RWPE2 (cell line): ENCODE measurements around the gene IARS1.

ENCODE experiments used
- ATAC-seq: fragments of 200-7000 bp; cut with Tn5 transposase; 3 replicates; pipeline ENCODE4 v1.9.1; 2021; ENCODE audit warnings: low read depth
- DNase-seq: peaks from one replicate; pipeline ENCODE4 v3.0.0-alpha.2; 2020; ENCODE audit warnings: low spot score
- H3K27ac ChIP-seq: fragments of 450-650 bp; 2 replicates; pipeline ENCODE4 v1.5.1; 2017; ENCODE audit warnings: mild to moderate bottlenecking; ENCODE audit not compliant: poor library complexity, severe bottlenecking
- H3K27me3 ChIP-seq: fragments of 250-450 bp; sonication (Bioruptor Pico); 2 replicates; pipeline ENCODE4 v1.5.1; 2021; ENCODE audit warnings: mild to moderate bottlenecking, moderate library complexity; ENCODE audit not compliant: insufficient read depth, poor library complexity, severe bottlenecking
- H3K36me3 ChIP-seq: fragments of 250-450 bp; sonication (Bioruptor Pico); 2 replicates; pipeline ENCODE4 v1.5.1; 2020; ENCODE audit warnings: low read depth, mild to moderate bottlenecking, moderate library complexity
- H3K4me1 ChIP-seq: fragments of 250-450 bp; sonication (Bioruptor Pico); 2 replicates; pipeline ENCODE4 v1.5.1; 2021; ENCODE audit warnings: mild to moderate bottlenecking, moderate library complexity; ENCODE audit not compliant: insufficient read depth, poor library complexity, severe bottlenecking
- H3K4me3 ChIP-seq: fragments of 250-450 bp; sonication (Bioruptor Pico); 2 replicates; pipeline ENCODE4 v1.5.1; 2021; ENCODE audit warnings: mild to moderate bottlenecking, moderate library complexity; ENCODE audit not compliant: severe bottlenecking
- H3K9me3 ChIP-seq: fragments of 250-450 bp; sonication (Bioruptor Pico); 2 replicates; pipeline ENCODE4 v1.5.1; 2021; ENCODE audit warnings: mild to moderate bottlenecking, moderate library complexity; ENCODE audit not compliant: severe bottlenecking
- TF ChIP-seq, protein P1 (sequence below): fragments of 450-650 bp; IDR thresholded peaks from one replicate; pipeline ENCODE4 v1.5.1; 2017; ENCODE audit warnings: mild to moderate bottlenecking, moderate library complexity; ENCODE audit not compliant: poor library complexity, severe bottlenecking

Gene IARS1

GRCh38 chr9:92289708-92290390, 3.6 kb downstream of the IARS1 start:
- peaks cover 12% of the 10 kb centered on the region for H3K4me1 ChIP-seq
- H3K4me3 ChIP-seq, result no peak overlapping the region
- peaks cover 85% of the 10 kb centered on the region for H3K36me3 ChIP-seq
- DNase-seq (no peak), ATAC-seq (no peak)
- TF ChIP-seq, protein P1, sequence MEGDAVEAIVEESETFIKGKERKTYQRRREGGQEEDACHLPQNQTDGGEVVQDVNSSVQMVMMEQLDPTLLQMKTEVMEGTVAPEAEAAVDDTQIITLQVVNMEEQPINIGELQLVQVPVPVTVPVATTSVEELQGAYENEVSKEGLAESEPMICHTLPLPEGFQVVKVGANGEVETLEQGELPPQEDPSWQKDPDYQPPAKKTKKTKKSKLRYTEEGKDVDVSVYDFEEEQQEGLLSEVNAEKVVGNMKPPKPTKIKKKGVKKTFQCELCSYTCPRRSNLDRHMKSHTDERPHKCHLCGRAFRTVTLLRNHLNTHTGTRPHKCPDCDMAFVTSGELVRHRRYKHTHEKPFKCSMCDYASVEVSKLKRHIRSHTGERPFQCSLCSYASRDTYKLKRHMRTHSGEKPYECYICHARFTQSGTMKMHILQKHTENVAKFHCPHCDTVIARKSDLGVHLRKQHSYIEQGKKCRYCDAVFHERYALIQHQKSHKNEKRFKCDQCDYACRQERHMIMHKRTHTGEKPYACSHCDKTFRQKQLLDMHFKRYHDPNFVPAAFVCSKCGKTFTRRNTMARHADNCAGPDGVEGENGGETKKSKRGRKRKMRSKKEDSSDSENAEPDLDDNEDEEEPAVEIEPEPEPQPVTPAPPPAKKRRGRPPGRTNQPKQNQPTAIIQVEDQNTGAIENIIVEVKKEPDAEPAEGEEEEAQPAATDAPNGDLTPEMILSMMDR, result no peak
- H3K9me3 ChIP-seq, result no peaks in the 10 kb centered on the region
- H3K27ac ChIP-seq, result no peak overlapping the region
- H3K27me3 ChIP-seq, result no peaks in the 10 kb centered on the region

- no peak for ATAC-seq
- no peak for DNase-seq
- Histone ChIP-seq H3K27me3 (no peaks in the 10 kb centered on the region), H3K27ac (no peak overlapping the region), H3K4me1 (no peaks in the 10 kb centered on the region), H3K4me3 (no peak overlapping the region), H3K9me3 (no peaks in the 10 kb centered on the region), H3K36me3 (peaks cover 100% of the 10 kb centered on the region)
- TF ChIP-seq, protein P1, result no peak
These were observed 14.2 kb downstream of the IARS1 start for GRCh38 chr9:92279302-92279701.

DNA sequence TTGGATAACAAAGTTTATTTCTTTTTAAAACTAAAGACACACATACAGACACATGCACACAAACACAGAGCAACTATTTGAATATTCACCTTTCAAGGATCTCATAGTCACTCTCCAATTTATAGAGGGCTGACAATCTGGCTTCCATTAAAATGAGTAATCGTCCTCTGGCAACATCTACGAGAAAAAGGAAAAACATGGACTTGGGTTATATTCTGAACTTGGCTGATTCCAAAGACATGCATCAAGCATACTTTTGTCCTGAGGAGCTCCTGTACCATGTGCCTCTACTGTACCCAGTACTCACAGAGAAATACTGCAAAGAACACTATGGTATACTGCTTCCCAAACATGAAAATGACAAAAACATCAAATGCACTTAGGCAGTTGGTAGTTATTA, 15.4 kb downstream of the IARS1 start:
- H3K27me3 ChIP-seq, result no peaks in the 10 kb centered on the region
- H3K9me3 ChIP-seq, result no peaks in the 10 kb centered on the region
- no peak overlapping the region for H3K27ac ChIP-seq
- no peaks in the 10 kb centered on the region for H3K4me1 ChIP-seq
- no peak for DNase-seq
- H3K36me3 ChIP-seq, result peaks cover 100% of the 10 kb centered on the region
- ATAC-seq, result no peak
- no peak overlapping the region for H3K4me3 ChIP-seq
- TF ChIP-seq, protein P1, result no peak

DNA sequence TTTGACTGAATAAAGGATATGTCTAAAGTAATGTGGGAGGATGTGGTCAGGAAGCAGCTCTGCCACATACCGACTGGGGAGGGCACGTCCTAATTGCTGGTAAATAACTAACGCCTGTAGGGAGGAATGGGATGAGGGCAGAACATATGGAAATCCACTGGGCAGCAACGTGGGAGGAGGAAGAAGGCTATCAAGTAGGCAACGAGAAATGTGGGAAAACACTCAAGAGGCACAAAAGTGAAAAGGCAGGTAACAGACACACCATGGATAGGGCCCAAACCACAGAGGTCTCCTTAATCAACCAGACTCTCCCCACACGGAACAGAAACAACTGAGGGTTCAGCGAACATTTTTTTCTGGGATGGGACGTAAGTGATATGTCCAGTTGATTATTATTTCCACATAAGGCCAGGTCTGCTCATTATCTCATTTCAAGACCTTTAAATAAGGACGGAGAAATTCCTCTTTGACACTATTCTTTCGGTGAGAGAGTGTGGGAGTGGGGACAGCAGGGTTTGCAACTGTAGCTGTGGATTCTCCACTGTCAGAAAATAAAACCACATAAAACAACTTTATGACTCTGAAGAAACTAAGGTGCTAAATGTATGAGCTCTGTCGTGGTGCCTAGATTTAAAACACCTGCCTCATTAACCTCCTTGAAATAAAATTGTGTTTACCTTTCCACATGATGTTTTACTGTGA, 17.0 kb downstream of the IARS1 start:
- Histone ChIP-seq H3K27me3 (no peaks in the 10 kb centered on the region), H3K36me3 (peaks cover 97% of the 10 kb centered on the region), H3K4me3 (no peak overlapping the region), H3K4me1 (no peaks in the 10 kb centered on the region), H3K27ac (no peak overlapping the region), H3K9me3 (no peaks in the 10 kb centered on the region)
- ATAC-seq, result 0 out of 3 replicates have a peak, but pooled peaks have one; percentile 17
- TF ChIP-seq, protein P1, result no peak
- no peak for DNase-seq

- no peaks in the 10 kb centered on the region for H3K27me3 ChIP-seq
- no peaks in the 10 kb centered on the region for H3K4me1 ChIP-seq
- H3K27ac ChIP-seq, result no peak overlapping the region
- ATAC-seq, result peak; percentile 68; the same call in 1 of the 3 replicates
- TF ChIP-seq, protein P1, result no peak
- H3K9me3 ChIP-seq, result no peaks in the 10 kb centered on the region
- no peak for DNase-seq
- H3K36me3 ChIP-seq, result peaks cover 97% of the 10 kb centered on the region
- no peak overlapping the region for H3K4me3 ChIP-seq
These were observed 18.0 kb downstream of the IARS1 start for GRCh38 chr9:92275541-92275940.
